DMS53 (cell line): ENCODE data around the gene CACNA1I.

ENCODE experiments used
- DNase-seq: peaks from one replicate; lab custom pipeline; 2025; lab: John Stamatoyannopoulos, UW

Gene CACNA1I

GRCh38 chr22:39535831-39536449 lies 34.6 kb upstream of the CACNA1I start:
- DNase-seq, result no peak

- no peak for DNase-seq
These were observed 33.8 kb upstream of the CACNA1I start for GRCh38 chr22:39536711-39537110.

GRCh38 chr22:39537975-39538374 lies 32.6 kb upstream of the CACNA1I start:
- no peak for DNase-seq

- peak; percentile 44 for DNase-seq
These were observed 27.5 kb upstream of the CACNA1I start for GRCh38 chr22:39543095-39543494.

- peak; percentile 66 for DNase-seq
These were observed 24.9 kb upstream of the CACNA1I start for GRCh38 chr22:39545386-39546365.

- peak; percentile 53 for DNase-seq
These were observed 23.5 kb upstream of the CACNA1I start for GRCh38 chr22:39546889-39547586.

- DNase-seq, result no peak
These were observed 23.0 kb upstream of the CACNA1I start for GRCh38 chr22:39547587-39547947.

- no peak for DNase-seq
These were observed 17.1 kb upstream of the CACNA1I start for GRCh38 chr22:39553429-39553828.

- no peak for DNase-seq
These were observed 16.4 kb upstream of the CACNA1I start for GRCh38 chr22:39554151-39554550.

GRCh38 chr22:39556970-39557841 lies 13.3 kb upstream of the CACNA1I start:
- DNase-seq, result peak; percentile 58

GRCh38 chr22:39558254-39558727 lies 12.3 kb upstream of the CACNA1I start:
- DNase-seq, result peak; percentile 27

- DNase-seq, result no peak
These were observed 11.6 kb upstream of the CACNA1I start for GRCh38 chr22:39558950-39559349.

- DNase-seq, result peak; percentile 46
These were observed 11.0 kb upstream of the CACNA1I start for GRCh38 chr22:39559456-39560105.

GRCh38 chr22:39560127-39560526 lies 10.4 kb upstream of the CACNA1I start:
- DNase-seq, result no peak

GRCh38 chr22:39562839-39563489 lies 7.6 kb upstream of the CACNA1I start:
- no peak for DNase-seq

- DNase-seq, result no peak
These were observed 6.8 kb upstream of the CACNA1I start for GRCh38 chr22:39563571-39564428.

- no peak for DNase-seq
These were observed 5.1 kb upstream of the CACNA1I start for GRCh38 chr22:39565414-39565944.

- no peak for DNase-seq
These were observed 3.2 kb upstream of the CACNA1I start for GRCh38 chr22:39567135-39567946.
